ENCODE data around the gene HIP1R.

DNA sequence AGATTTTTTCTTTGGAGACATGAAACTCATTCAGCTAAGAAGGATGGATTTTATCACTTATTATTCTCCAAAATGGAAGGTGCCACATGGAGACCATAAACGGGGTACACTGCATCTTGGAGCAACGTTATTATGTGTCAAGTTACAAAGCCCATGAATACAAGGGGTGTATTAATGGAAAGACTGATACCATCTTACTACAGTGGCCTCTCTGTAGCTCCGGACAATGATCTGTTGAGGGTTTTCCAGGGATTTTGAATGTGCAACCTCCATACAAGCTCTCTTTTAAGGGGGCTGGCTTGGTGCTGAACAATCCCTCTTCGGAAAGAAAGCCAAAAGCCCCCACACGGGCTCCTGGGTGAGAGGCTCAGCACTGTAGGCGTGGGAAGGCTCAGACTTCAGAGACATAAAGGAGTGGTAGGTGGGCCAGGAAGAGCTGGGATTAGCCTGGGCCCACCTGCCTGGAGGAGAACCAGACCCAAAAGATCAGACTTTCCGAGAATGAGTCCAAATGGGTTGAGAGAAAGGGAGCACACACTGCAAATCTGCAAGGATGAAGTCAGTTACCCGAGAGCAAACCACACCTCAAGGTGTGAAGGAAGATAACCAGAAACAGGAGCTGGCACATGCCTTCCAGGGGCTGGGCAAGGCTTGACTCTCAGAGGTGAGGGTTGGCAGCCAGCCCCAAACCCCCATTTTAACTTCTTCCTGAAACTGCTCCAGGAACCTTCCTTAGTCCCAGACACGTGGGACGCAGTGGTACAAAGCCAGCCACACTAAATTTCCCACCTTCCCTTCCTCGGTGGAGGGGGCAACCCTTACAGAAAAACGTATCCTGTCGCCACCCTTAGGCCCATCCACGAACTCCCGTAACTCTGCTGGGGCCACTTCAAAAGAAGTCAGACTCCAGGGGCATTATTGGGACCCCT lies 59.2 kb downstream of the HIP1R start:
- TF ChIP-seq, protein P1, sequence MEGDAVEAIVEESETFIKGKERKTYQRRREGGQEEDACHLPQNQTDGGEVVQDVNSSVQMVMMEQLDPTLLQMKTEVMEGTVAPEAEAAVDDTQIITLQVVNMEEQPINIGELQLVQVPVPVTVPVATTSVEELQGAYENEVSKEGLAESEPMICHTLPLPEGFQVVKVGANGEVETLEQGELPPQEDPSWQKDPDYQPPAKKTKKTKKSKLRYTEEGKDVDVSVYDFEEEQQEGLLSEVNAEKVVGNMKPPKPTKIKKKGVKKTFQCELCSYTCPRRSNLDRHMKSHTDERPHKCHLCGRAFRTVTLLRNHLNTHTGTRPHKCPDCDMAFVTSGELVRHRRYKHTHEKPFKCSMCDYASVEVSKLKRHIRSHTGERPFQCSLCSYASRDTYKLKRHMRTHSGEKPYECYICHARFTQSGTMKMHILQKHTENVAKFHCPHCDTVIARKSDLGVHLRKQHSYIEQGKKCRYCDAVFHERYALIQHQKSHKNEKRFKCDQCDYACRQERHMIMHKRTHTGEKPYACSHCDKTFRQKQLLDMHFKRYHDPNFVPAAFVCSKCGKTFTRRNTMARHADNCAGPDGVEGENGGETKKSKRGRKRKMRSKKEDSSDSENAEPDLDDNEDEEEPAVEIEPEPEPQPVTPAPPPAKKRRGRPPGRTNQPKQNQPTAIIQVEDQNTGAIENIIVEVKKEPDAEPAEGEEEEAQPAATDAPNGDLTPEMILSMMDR (IDR thresholded peaks at IDR 0.05), result peak in 1 of 6 experiments; percentile 20
- peak in 1 of 2 donors; percentile 35 for TF ChIP-seq POLR2A (IDR thresholded peaks at IDR 0.05)

All from Peyer's patch (tissue), 4 donors.